DND-41 (cell line): ENCODE results near the gene ZP1.
"Not testable (repeated sequence)": the region's sequence is repeated elsewhere in the genome, so short reads cannot be mapped to it uniquely, and the experiment has no call there.

Experiments used
- ATAC-seq: fragments of 200-7000 bp; cut with Tn5 transposase; 3 replicates; pipeline ENCODE4 v1.9.1; 2021; ENCODE audit warnings: low read depth; ENCODE audit not compliant: insufficient read depth
- DNase-seq: peaks from one replicate; pipeline ENCODE4 v3.0.0-alpha.2; 2020
- H2AFZ ChIP-seq: 2 replicates; pipeline ENCODE4 v1.6.0; 2012; ENCODE audit warnings: low read depth, low read length
- H3K27ac ChIP-seq: 2 replicates; pipeline ENCODE4 v1.5.1; 2012; ENCODE audit warnings: low read length, inconsistent platforms
- H3K27me3 ChIP-seq: fragments of 200-600 bp; sonication (generic); 2 replicates; pipeline ENCODE4 v1.6.0; 2012; ENCODE audit warnings: low read length, mild to moderate bottlenecking, inconsistent platforms; ENCODE audit not compliant: insufficient read depth, poor library complexity
- H3K36me3 ChIP-seq: 2 replicates; pipeline ENCODE4 v1.5.1; 2012; ENCODE audit warnings: low read length, inconsistent platforms; ENCODE audit not compliant: insufficient read depth
- H3K4me1 ChIP-seq: 2 replicates; pipeline ENCODE4 v1.5.1; 2012; ENCODE audit warnings: mild to moderate bottlenecking, low read length; ENCODE audit not compliant: insufficient read depth
- H3K4me2 ChIP-seq: 2 replicates; pipeline ENCODE4 v1.6.0; 2012; ENCODE audit warnings: mild to moderate bottlenecking, moderate library complexity, low read length, inconsistent platforms; ENCODE audit not compliant: insufficient read depth
- H3K4me3 ChIP-seq, 2 experiments: fragments of 200-600 bp in 1 of 2; shearing (Covaris generic) in 1 of 2; 2 replicates each; pipeline ENCODE4 v1.5.1; 2012 to 2016; ENCODE audit warnings: inconsistent platforms in 2 of 2, low read length in 2 of 2, mild to moderate bottlenecking in 2 of 2, low read depth in 1 of 2, moderate library complexity in 1 of 2
- H3K79me2 ChIP-seq: 2 replicates; pipeline ENCODE4 v1.6.0; 2012; ENCODE audit warnings: low read length, inconsistent platforms; ENCODE audit not compliant: insufficient read depth
- H3K9ac ChIP-seq: 2 replicates; pipeline ENCODE4 v1.6.0; 2012; ENCODE audit warnings: low read depth, mild to moderate bottlenecking, inconsistent platforms, low read length, moderate library complexity
- H3K9me3 ChIP-seq: 2 replicates; pipeline ENCODE4 v1.5.1; 2012; ENCODE audit warnings: low read length, moderate library complexity, mild to moderate bottlenecking, inconsistent platforms; ENCODE audit not compliant: insufficient read depth, severe bottlenecking
- H4K20me1 ChIP-seq: 2 replicates; pipeline ENCODE4 v1.6.0; 2012; ENCODE audit warnings: low read length; ENCODE audit not compliant: insufficient read depth
- CTCF ChIP-seq: IDR thresholded peaks from 2 replicates; pipeline ENCODE4 v1.5.1; 2012; ENCODE audit warnings: borderline replicate concordance, low read length, moderate library complexity, mild to moderate bottlenecking; ENCODE audit not compliant: poor library complexity, severe bottlenecking; ENCODE audit errors: extremely low read depth
- EZH2 ChIP-seq: IDR thresholded peaks from 3 replicates; pipeline ENCODE4 v1.6.1; 2012; ENCODE audit warnings: borderline replicate concordance, low read depth, mild to moderate bottlenecking, moderate library complexity, low read length, inconsistent platforms; ENCODE audit not compliant: severe bottlenecking

ZP1 gene

GRCh38 chr11:60905551-60906113 lies 38.3 kb downstream of the ZP1 start:
- DNase-seq (no peak), ATAC-seq (no peak)
- H3K4me2 ChIP-seq = peak overlapping the region; percentile 74
- peaks cover 44% of the 10 kb centered on the region for H3K79me2 ChIP-seq
- peak overlapping the region; percentile 95 to 98 for H3K4me3 ChIP-seq
- H3K27me3 ChIP-seq = no peaks in the 10 kb centered on the region
- TF ChIP-seq EZH2 (no peak), CTCF (no peak)
- H3K9ac ChIP-seq = peak overlapping the region; percentile 99
- H2AFZ ChIP-seq = peak overlapping the region; percentile 74
- peaks cover 52% of the 10 kb centered on the region for H4K20me1 ChIP-seq
- no peaks in the 10 kb centered on the region for H3K9me3 ChIP-seq
- H3K4me1 ChIP-seq = peaks cover 39% of the 10 kb centered on the region
- peak overlapping the region; percentile 86 for H3K27ac ChIP-seq
- peaks cover 44% of the 10 kb centered on the region for H3K36me3 ChIP-seq

GRCh38 chr11:60906132-60906972 lies 39.0 kb downstream of the ZP1 start, which contains the start of gene PRPF19:
TSS of gene PRPF19 (minus strand) at chr11:60906585. CDS start at chr11:60906382, 203 bp downstream.
- Histone ChIP-seq H3K27ac (peak within 1 kb of the TSS; percentile 86), H3K4me3 (peak within 1 kb of the TSS; percentile 95 to 98), H3K4me2 (peak within 1 kb of the TSS; percentile 74), H3K4me1 (peaks cover 39% of the 10 kb centered on the region), H2AFZ (peak within 1 kb of the TSS; percentile 74), H3K79me2 (peaks cover 44% of the 10 kb centered on the region), H3K36me3 (peaks cover 37% of the 10 kb centered on the region), H4K20me1 (peaks cover 45% of the 10 kb centered on the region), H3K9me3 (no peaks in the 10 kb centered on the region), H3K9ac (peak within 1 kb of the TSS; percentile 99), H3K27me3 (no peaks in the 10 kb centered on the region)
- ATAC-seq (peak; percentile 91), DNase-seq (peak; percentile 99)
- no peak for TF ChIP-seq EZH2
- TF ChIP-seq CTCF = no peak

GRCh38 chr11:60908803-60909202 lies 41.5 kb downstream of the ZP1 start:
- H3K4me2 ChIP-seq = no peak overlapping the region

GRCh38 chr11:60909680-60910280 lies 42.4 kb downstream of the ZP1 start:
- H2AFZ ChIP-seq, ATAC-seq, H3K9me3 ChIP-seq, H3K4me2 ChIP-seq, H3K27ac ChIP-seq, H3K9ac ChIP-seq, H3K36me3 ChIP-seq, H3K4me3 ChIP-seq, H3K27me3 ChIP-seq, DNase-seq: not testable (repeated sequence)
- Histone ChIP-seq H3K4me1 (peaks cover 31% of the 10 kb centered on the region), H4K20me1 (peaks cover 15% of the 10 kb centered on the region; the same call in 1 of the 2 replicates), H3K79me2 (peaks cover 26% of the 10 kb centered on the region)

More at GRCh38 chr11:60908803-60909202, 41.5 kb downstream of the ZP1 start:
- H3K27me3 ChIP-seq = no peaks in the 10 kb centered on the region
- H3K79me2 ChIP-seq = peaks cover 26% of the 10 kb centered on the region
- peaks cover 13% of the 10 kb centered on the region for H3K36me3 ChIP-seq
- H2AFZ ChIP-seq = no peak overlapping the region
- H3K9me3 ChIP-seq = no peaks in the 10 kb centered on the region
- H4K20me1 ChIP-seq = peaks cover 22% of the 10 kb centered on the region; the same call in 1 of the 2 replicates
- TF ChIP-seq EZH2 (no peak), CTCF (no peak)
- peaks cover 38% of the 10 kb centered on the region for H3K4me1 ChIP-seq
- no peak overlapping the region for H3K4me3 ChIP-seq
- H3K9ac ChIP-seq = no peak overlapping the region
- DNase-seq (no peak), ATAC-seq (no peak)
- no peak overlapping the region for H3K27ac ChIP-seq
